Natural killer cell (primary cell): ENCODE results near the gene SLC6A16. TPM values are rescaled to one million over a fixed set of nuclear protein-coding genes. Genes with fewer than 3 reads are reported as not detected.

ENCODE experiments used
- ATAC-seq, 3 donors: fragments of 150-1000 bp in 2 of 3; fragments of 200-7000 bp in 1 of 3; cut with Tn5 transposase; 1 replicate in 1 of 3; 2 replicates in 2 of 3; pipeline ENCODE4 v1.10.0; 2021; ENCODE audit warnings: mild to moderate bottlenecking in 2 of 3, moderate library complexity in 2 of 3
- DNase-seq, 2 donors: peaks; one replicate each; pipeline versions ENCODE4 v3.0.0 to v3.0.0-alpha.2; 2013 to 2021; ENCODE audit warnings: mixed read lengths in 1 of 2
- H3K27ac ChIP-seq: one replicate; pipeline ENCODE4 v1.5.1; 2013; ENCODE audit warnings: mild to moderate bottlenecking, low read length
- H3K27me3 ChIP-seq: one replicate; pipeline ENCODE4 v1.6.1; 2013; ENCODE audit warnings: low read length; ENCODE audit not compliant: control insufficient read depth, insufficient read depth
- H3K36me3 ChIP-seq: one replicate; pipeline ENCODE4 v1.6.1; 2013; ENCODE audit warnings: low read length; ENCODE audit not compliant: control insufficient read depth, insufficient read depth
- H3K4me1 ChIP-seq: one replicate; pipeline ENCODE4 v1.6.1; 2013; ENCODE audit warnings: low read length; ENCODE audit not compliant: control insufficient read depth, insufficient read depth
- H3K4me3 ChIP-seq: one replicate; pipeline ENCODE4 v1.5.1; 2013; ENCODE audit warnings: low read length
- H3K9me3 ChIP-seq: one replicate; pipeline ENCODE4 v1.6.1; 2013; ENCODE audit warnings: low read length; ENCODE audit not compliant: control insufficient read depth, insufficient read depth
- H3K27ac Mint-ChIP-seq, 2 donors: one replicate each; pipeline ENCODE4 v1.8.0; 2022; ENCODE audit warnings: mild to moderate bottlenecking in 2 of 2, mixed read lengths in 2 of 2, moderate library complexity in 1 of 2
- H3K27me3 Mint-ChIP-seq, 2 donors: one replicate each; pipeline ENCODE4 v1.8.0; 2022; ENCODE audit warnings: low read depth in 2 of 2, mixed read lengths in 2 of 2
- H3K36me3 Mint-ChIP-seq: one replicate; pipeline ENCODE4 v1.8.0; 2022; ENCODE audit warnings: mixed read lengths
- H3K4me1 Mint-ChIP-seq, 2 donors: one replicate each; pipeline ENCODE4 v1.8.0; 2022; ENCODE audit warnings: mixed read lengths in 2 of 2
- H3K4me3 Mint-ChIP-seq: one replicate; pipeline ENCODE4 v1.8.0; 2022; ENCODE audit warnings: mild to moderate bottlenecking, moderate library complexity, mixed read lengths
- H3K9me3 Mint-ChIP-seq, 2 donors: one replicate each; pipeline ENCODE4 v1.8.0; 2022; ENCODE audit warnings: mixed read lengths in 2 of 2
- WGBS: methylation state at CpG from one replicate; pipeline ENCODE4 v1.1.7; 2013; ENCODE audit warnings: missing lambda C conversion rate; ENCODE audit not compliant: insufficient coverage; 5-methylcytosine and 5-hydroxymethylcytosine counted together
- intact Hi-C: fragments of 100-400 bp; cut with micrococcal nuclease; formaldehyde crosslinking; loops from one replicate; pipeline ENCODE4 v1.14.2; 2022
- total RNA-seq, 4 donors: library from RNA; stranded (reverse); fragments of 120-200 nt in 1 of 4; gene quantifications; one replicate each; pipeline versions ENCODE4 v1.2.3 to v1.2.4, GENCODE V29; 2013 to 2022
- TF ChIP-seq, protein P1 (sequence below): fragments of 200-600 bp; IDR thresholded peaks from one replicate; pipeline ENCODE4 v1.8.0; 2022; ENCODE audit warnings: antibody characterized with exemption

The SLC6A16 gene
- total RNA-seq, 3 donors from 2014 or later (not counting 1 experiment from before 2014, with no cell fraction given): 7.2 to 11.5 (median 10.8) TPM

GRCh38 chr19:49355909-49356353 is 30.9 kb upstream of the SLC6A16 start:
- WGBS: 29% methylated on average over 6 of the region's 12 CpGs
- Mint-ChIP-seq H3K9me3 (no peaks in the 10 kb centered on the region), H3K4me3 (no peak overlapping the region), H3K27ac (no peak overlapping the region), H3K4me1 (peaks cover 7 to 14% of the 10 kb centered on the region in 2 donors), H3K27me3 (peaks cover 23 to 44% of the 10 kb centered on the region in 2 donors), H3K36me3 (no peaks in the 10 kb centered on the region)
- Histone ChIP-seq H3K27me3 (peaks cover 5% of the 10 kb centered on the region), H3K36me3 (no peaks in the 10 kb centered on the region), H3K4me3 (no peak overlapping the region), H3K27ac (no peak overlapping the region), H3K9me3 (no peaks in the 10 kb centered on the region), H3K4me1 (peaks cover 7% of the 10 kb centered on the region)
- ATAC-seq: no peak
- DNase-seq: no peak
- intact Hi-C loops: no loop called here
- TF ChIP-seq, protein P1, sequence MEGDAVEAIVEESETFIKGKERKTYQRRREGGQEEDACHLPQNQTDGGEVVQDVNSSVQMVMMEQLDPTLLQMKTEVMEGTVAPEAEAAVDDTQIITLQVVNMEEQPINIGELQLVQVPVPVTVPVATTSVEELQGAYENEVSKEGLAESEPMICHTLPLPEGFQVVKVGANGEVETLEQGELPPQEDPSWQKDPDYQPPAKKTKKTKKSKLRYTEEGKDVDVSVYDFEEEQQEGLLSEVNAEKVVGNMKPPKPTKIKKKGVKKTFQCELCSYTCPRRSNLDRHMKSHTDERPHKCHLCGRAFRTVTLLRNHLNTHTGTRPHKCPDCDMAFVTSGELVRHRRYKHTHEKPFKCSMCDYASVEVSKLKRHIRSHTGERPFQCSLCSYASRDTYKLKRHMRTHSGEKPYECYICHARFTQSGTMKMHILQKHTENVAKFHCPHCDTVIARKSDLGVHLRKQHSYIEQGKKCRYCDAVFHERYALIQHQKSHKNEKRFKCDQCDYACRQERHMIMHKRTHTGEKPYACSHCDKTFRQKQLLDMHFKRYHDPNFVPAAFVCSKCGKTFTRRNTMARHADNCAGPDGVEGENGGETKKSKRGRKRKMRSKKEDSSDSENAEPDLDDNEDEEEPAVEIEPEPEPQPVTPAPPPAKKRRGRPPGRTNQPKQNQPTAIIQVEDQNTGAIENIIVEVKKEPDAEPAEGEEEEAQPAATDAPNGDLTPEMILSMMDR: no peak

GRCh38 chr19:49349567-49349966 is 24.6 kb upstream of the SLC6A16 start:
- Mint-ChIP-seq H3K4me3 (no peak overlapping the region), H3K4me1 (peaks cover 11% of the 10 kb centered on the region in 2 donors), H3K9me3 (no peaks in the 10 kb centered on the region), H3K27me3 (peaks cover 0 to 11% of the 10 kb centered on the region in 2 donors), H3K36me3 (no peaks in the 10 kb centered on the region), H3K27ac (no peak overlapping the region)
- no peaks in the 10 kb centered on the region for H3K36me3 ChIP-seq
- DNase-seq (no peak), ATAC-seq (no peak)
- no peaks in the 10 kb centered on the region for H3K9me3 ChIP-seq
- intact Hi-C loops: no loop called here
- H3K27ac ChIP-seq: no peak overlapping the region
- TF ChIP-seq, protein P1: no peak
- H3K4me1 ChIP-seq: peaks cover 11% of the 10 kb centered on the region
- H3K4me3 ChIP-seq: no peak overlapping the region
- no peaks in the 10 kb centered on the region for H3K27me3 ChIP-seq
- 88% methylated on average over 2 of the region's 2 CpGs for WGBS

GRCh38 chr19:49348305-49349189 is 23.6 kb upstream of the SLC6A16 start:
- TF ChIP-seq, protein P1: no peak
- Mint-ChIP-seq H3K27ac (no peak overlapping the region), H3K9me3 (no peaks in the 10 kb centered on the region), H3K27me3 (peaks cover 0 to 6% of the 10 kb centered on the region in 2 donors), H3K4me1 (peaks cover 13 to 15% of the 10 kb centered on the region in 2 donors), H3K4me3 (no peak overlapping the region), H3K36me3 (no peaks in the 10 kb centered on the region)
- peaks cover 19% of the 10 kb centered on the region for H3K4me1 ChIP-seq
- ATAC-seq (no peak), DNase-seq (no peak)
- no peaks in the 10 kb centered on the region for H3K9me3 ChIP-seq
- no peak overlapping the region for H3K27ac ChIP-seq
- WGBS: 80% methylated on average over 5 of the region's 12 CpGs
- H3K27me3 ChIP-seq: no peaks in the 10 kb centered on the region
- H3K4me3 ChIP-seq: no peak overlapping the region
- intact Hi-C loops: no loop called here
- no peaks in the 10 kb centered on the region for H3K36me3 ChIP-seq
